ENCODE results near the gene TMEM88.

DNA sequence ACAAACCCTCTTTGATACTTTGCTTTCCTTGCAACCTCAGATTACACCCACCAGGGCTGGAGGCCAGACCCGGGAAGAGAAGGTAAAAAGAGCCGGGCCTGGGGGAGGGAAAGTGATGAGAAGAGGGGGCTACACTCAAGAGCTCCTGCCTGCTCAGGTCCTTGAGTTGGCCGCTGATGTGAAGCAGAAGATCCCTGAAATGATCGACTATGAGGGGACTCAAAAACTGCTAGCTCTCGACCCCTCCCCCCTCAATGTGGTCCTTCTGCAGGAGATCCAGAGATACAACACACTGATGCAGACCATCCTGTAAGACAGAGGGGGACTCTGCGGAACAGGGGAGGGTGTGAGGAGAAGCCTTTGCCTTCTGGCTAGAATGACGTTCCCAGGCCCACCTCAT, 23.6 kb upstream of the TMEM88 start:
- TF ChIP-seq POLR2A (IDR thresholded peaks at IDR 0.05) (no peak), EP300 (IDR thresholded peaks at IDR 0.05) (no peak)

All from tibial nerve (tissue), 3 donors.